ENCODE measurements around the gene NBEAL2.

Gene NBEAL2

GRCh38 chr3:47003461-47004368 lies 24.2 kb downstream of the NBEAL2 start:
- no peak for DNase-seq (ENCODE audit: low spot score)
- TF ChIP-seq CTCF (IDR thresholded peaks at IDR 0.05; ENCODE audit: extremely low read depth, insufficient read depth, missing control alignments): no peak
- in situ Hi-C loops (cut with MboI; ENCODE audit: low pct_unique_long_range_greater_than_20kb, low sequenced_read_pairs, unreplicated experiment): no loop called here

GRCh38 chr3:47004369-47005211 lies 25.1 kb downstream of the NBEAL2 start:
- TF ChIP-seq CTCF (IDR thresholded peaks at IDR 0.05; ENCODE audit: extremely low read depth, insufficient read depth, missing control alignments): no peak
- DNase-seq (ENCODE audit: low spot score): no peak
- in situ Hi-C loops (cut with MboI; ENCODE audit: low pct_unique_long_range_greater_than_20kb, low sequenced_read_pairs, unreplicated experiment): no loop called here

DNA sequence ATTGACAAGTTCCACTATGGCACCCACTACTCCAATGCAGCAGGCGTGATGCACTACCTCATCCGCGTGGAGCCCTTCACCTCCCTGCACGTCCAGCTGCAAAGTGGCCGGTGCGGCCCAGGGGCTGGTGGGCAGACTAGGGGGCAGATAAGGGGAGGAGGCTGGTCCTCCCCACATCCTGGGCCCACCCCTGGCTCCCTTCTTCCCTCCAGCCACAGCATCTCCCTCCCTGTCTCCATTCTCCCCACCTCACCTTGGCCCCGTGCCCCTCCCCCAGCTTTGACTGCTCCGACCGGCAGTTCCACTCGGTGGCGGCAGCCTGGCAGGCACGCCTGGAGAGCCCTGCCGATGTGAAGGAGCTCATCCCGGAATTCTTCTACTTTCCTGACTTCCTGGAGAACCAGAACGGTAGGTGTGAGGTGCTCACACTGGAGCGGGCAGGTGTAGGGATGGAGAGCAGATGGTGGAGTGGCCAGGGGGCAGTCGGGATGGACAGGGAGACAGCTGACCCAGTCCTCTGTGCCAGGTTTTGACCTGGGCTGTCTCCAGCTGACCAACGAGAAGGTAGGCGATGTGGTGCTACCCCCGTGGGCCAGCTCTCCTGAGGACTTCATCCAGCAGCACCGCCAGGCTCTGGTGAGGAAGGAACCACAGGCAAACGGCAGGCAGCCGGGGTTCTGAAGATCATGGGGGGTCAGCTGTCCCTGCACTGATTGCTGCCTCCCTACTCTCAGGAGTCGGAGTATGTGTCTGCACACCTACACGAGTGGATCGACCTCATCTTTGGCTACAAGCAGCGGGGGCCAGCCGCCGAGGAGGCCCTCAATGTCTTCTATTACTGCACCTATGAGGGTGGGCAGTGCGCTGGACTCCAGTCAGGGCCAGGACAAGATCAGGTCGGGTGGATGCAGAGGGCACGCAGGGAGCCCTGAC lies 26.0 kb downstream of the NBEAL2 start:
- no peak for DNase-seq (ENCODE audit: low spot score)
- in situ Hi-C loops (cut with MboI; ENCODE audit: low pct_unique_long_range_greater_than_20kb, low sequenced_read_pairs, unreplicated experiment): no loop called here
- no peak for TF ChIP-seq CTCF (IDR thresholded peaks at IDR 0.05; ENCODE audit: extremely low read depth, insufficient read depth, missing control alignments)

GRCh38 chr3:47006145-47006651 lies 26.7 kb downstream of the NBEAL2 start:
- DNase-seq (ENCODE audit: low spot score): no peak
- in situ Hi-C loops (cut with MboI; ENCODE audit: low pct_unique_long_range_greater_than_20kb, low sequenced_read_pairs, unreplicated experiment): no loop called here
- no peak for TF ChIP-seq CTCF (IDR thresholded peaks at IDR 0.05; ENCODE audit: extremely low read depth, insufficient read depth, missing control alignments)

- in situ Hi-C loops (cut with MboI; ENCODE audit: low pct_unique_long_range_greater_than_20kb, low sequenced_read_pairs, unreplicated experiment): no loop called here
- no peak for DNase-seq (ENCODE audit: low spot score)
- TF ChIP-seq CTCF (IDR thresholded peaks at IDR 0.05; ENCODE audit: extremely low read depth, insufficient read depth, missing control alignments): no peak
These were observed 27.5 kb downstream of the NBEAL2 start for GRCh38 chr3:47007001-47007400.

All from GM13977 (cell line).